ENCODE measurements around the gene MFSD6L. TPM values are rescaled to one million over a fixed set of nuclear protein-coding genes. Genes with fewer than 3 reads are reported as not detected.

Gene MFSD6L
- 4.1 TPM for total RNA-seq

- DNase-seq (ENCODE audit: low spot score): peak; percentile 64
Observed at GRCh38 chr17:8798846-8799569, at the start of gene MFSD6L. MFSD6L (minus strand) TSS chr17:8799365; CDS start chr17:8799120, 245 bp downstream.

- DNase-seq (ENCODE audit: low spot score): no peak
Observed at GRCh38 chr17:8847891-8848290, 48.7 kb upstream of the MFSD6L start.

GRCh38 chr17:8846768-8847211 lies 47.6 kb upstream of the MFSD6L start:
- DNase-seq (ENCODE audit: low spot score): no peak

- DNase-seq (ENCODE audit: low spot score): no peak
Observed at GRCh38 chr17:8844229-8845218, 45.4 kb upstream of the MFSD6L start.

GRCh38 chr17:8843344-8843743 lies 44.2 kb upstream of the MFSD6L start:
- no peak for DNase-seq (ENCODE audit: low spot score)

DNA sequence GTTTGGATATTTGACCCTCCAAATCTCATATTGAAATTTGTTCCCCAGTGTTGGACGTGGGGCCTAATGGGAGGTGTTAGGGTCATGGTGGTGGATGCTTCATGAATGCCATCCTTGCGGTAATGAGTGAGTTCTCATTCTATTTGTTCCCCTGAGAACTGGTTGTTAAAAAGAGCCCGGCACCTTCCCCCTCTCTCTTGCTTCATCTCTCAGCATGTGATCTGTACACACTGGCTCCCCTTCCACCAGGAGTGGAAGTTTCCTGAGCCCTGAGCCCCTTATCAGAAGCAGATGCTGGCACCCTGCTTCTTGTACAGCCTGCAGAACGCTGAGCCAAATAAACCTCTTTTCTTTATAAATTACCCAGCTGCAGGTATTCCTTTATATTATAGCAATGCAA lies 42.7 kb upstream of the MFSD6L start:
- DNase-seq (ENCODE audit: low spot score): no peak

- DNase-seq (ENCODE audit: low spot score): peak; percentile 28
Observed at GRCh38 chr17:8839410-8839935, 40.3 kb upstream of the MFSD6L start.

- peak; percentile 32 for DNase-seq (ENCODE audit: low spot score)
Observed at GRCh38 chr17:8838551-8839095, 39.5 kb upstream of the MFSD6L start.

- peak; percentile 10 for DNase-seq (ENCODE audit: low spot score)
Observed at GRCh38 chr17:8837563-8838075, 38.5 kb upstream of the MFSD6L start.

- DNase-seq (ENCODE audit: low spot score): peak; percentile 32
Observed at GRCh38 chr17:8836821-8837562, 37.8 kb upstream of the MFSD6L start.

DNA sequence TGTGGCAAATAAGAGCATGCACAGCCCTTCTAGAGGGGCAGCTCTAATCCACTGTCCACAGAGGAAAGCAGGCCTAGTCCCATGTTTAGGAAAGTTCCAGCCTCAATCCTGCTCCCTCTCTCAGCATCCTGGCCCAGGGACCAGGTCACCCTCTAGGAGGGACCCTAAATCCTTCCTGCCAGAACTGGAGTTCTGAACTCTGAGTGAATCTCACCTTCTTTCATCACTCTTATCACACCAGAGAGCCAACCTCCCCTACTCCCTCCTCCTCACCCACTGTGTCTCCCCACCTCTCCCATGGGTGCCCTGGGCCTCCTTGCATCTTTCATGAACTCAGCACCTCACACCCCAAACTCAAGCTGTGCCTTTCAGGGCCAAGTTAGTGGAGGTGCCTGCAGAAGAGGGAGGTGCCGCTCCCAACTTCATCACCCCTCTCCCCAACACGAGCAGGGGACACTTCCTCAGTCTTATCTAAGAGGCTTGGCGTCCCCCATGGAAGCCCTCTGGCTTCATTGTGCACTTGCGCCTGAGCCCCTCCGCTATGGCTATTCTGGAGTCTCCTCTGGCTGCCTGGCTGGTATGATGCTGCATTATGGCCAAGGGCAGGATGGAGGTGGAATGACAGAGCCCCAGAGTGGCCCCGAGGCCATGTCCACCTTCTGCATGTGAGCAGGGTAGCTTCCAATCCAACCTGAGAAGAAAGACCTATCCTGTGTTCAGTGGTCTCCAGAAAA lies 36.6 kb upstream of the MFSD6L start:
- no peak for DNase-seq (ENCODE audit: low spot score)

GRCh38 chr17:8835106-8835505 lies 35.9 kb upstream of the MFSD6L start:
- peak; percentile 52 for DNase-seq (ENCODE audit: low spot score)

- DNase-seq (ENCODE audit: low spot score): no peak
Observed at GRCh38 chr17:8832711-8833352, 33.7 kb upstream of the MFSD6L start.

DNA sequence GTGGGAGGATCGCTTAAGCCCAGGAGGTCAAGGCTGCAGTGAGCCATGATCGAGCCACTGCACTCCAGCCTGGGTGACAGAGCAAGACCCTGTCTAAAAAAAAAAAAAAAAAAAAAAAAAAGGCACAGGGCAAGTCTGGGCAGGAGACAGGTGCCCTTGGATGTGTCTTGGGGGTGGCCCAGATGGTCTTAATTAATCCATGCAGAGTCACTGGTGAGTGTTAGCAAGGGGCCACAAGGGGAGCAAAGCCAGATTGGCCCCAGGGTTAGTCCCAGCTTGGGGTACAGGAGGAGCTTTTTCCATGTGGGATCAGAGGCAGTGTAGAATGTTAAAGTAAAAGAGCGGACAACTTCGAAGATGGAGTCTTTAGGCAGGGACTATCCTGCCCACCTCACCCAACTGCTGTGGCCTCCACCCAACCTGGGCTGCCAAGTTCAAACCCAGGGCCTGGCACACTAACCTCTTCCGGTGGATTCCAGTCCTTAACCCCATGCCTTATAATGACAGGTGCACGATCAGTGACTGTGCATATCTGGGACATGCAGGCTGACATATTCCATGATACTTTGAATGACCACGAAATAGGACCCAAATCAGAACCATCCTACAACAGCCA lies 32.2 kb upstream of the MFSD6L start:
- no peak for DNase-seq (ENCODE audit: low spot score)

DNA sequence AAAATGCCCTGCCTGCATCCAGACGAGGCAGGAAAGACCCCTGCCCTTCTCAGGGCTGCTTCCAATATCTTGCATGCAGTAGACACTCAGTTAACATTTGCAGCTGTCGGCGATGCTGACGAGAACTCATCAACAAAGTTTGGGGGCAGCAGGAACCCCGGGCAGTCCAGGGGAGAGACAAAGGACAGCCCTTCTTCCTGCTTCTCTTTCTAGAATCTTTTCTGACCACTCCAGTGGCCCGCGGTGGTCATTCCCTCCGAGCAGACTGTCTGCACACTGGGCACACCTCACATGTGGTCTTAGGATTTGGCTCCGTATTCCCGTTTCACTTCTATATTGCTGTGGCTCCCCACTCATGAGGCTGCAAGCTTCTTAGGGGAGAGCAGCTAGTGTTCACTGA lies 31.0 kb upstream of the MFSD6L start:
- DNase-seq (ENCODE audit: low spot score): no peak

GRCh38 chr17:8829036-8829941 lies 30.1 kb upstream of the MFSD6L start:
- no peak for DNase-seq (ENCODE audit: low spot score)

DNA sequence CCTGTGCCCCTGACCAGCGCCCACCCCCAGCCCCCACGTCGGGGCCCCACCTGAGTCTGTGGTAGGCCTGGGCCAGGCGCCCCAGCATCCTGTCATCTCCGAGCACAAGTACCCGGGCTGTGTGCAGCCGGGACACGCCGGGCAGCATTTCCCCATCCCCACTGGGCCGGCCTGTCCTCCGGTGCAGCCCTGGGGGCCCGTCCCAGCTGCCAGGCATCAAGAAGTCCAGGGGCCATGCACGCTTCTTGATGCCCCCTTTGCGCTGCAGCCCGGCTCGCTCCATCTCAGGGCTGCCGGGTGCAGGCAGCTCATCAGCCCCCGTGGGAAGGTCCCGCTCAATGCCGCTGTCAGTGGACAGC lies 29.3 kb upstream of the MFSD6L start:
- no peak for DNase-seq (ENCODE audit: low spot score)

DNA sequence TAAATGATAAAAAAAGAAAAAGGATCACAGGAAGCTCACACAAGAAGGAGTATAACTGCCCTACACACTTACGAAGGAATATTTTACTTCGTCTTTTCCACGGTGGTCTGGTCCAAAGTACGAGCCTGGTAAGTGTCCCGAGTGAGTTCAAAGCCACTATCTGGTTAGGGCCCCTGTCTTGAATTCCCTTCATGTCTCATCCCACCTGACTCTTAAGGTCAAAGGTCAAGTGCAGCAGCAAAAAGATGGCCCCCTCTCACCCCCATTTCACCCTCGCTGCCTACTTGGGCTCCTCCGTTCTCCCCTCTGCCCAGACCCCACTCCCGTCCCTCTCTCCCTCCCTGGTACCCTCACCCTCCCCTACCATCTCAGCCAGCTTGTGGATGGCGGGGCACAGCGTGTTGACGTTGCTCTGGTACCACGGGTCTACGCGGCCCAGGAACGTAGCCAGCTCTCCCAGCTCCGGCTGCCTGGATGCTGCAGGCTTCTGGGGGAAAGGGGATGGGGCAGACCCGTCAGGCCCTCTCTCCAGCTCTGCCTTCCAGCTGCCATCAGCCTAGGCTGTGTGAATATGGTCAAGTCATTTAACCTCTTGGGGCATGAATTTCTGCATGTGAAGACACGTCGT lies 27.8 kb upstream of the MFSD6L start:
- DNase-seq (ENCODE audit: low spot score): no peak

Measured in ureter (tissue), 1 donor.